Pancreas (tissue), 10 donors: Measurements from ENCODE around the gene CORO1C. TPM values are rescaled to one million over a fixed set of nuclear protein-coding genes. Genes with fewer than 3 reads are reported as not detected.

Source experiments
- ATAC-seq, 4 donors: fragments of 200-7000 bp; cut with Tn5 transposase; one replicate each; pipeline versions ENCODE4 v1.8.0 to v1.9.1; 2020; ENCODE audit warnings: mild to moderate bottlenecking in 4 of 4, moderate library complexity in 4 of 4
- DNase-seq, 6 donors: peaks; one replicate each; pipeline ENCODE4 v3.0.0-alpha.2; 2020
- FAIRE-seq: peaks from 2 replicates; lab custom pipeline; 2012; peaks lifted over from hg19 to GRCh38; lab: Jason Lieb, UNC
- H3K27ac ChIP-seq, 4 donors: fragments of 200-600 bp; sonication (generic); 1 replicate in 3 of 4; 2 replicates in 1 of 4; pipeline versions ENCODE4 v1.5.0 to v1.8.0; 2020
- H3K27me3 ChIP-seq, 4 donors: fragments of 200-600 bp; one replicate each; pipeline ENCODE4 v1.8.0; 2021
- H3K36me3 ChIP-seq, 3 donors: fragments of 200-600 bp; sonication (generic) in 1 of 3; one replicate each; pipeline versions ENCODE4 v1.5.0 to v1.8.0; 2020 to 2021
- H3K4me1 ChIP-seq, 3 donors: fragments of 200-600 bp; one replicate each; pipeline ENCODE4 v1.8.0; 2021
- H3K4me3 ChIP-seq, 4 donors: fragments of 200-600 bp; sonication (generic) in 2 of 4; one replicate each; pipeline versions ENCODE4 v1.5.0 to v1.8.0; 2020 to 2021
- H3K9me3 ChIP-seq, 4 donors: fragments of 200-600 bp; one replicate each; pipeline ENCODE4 v1.8.0; 2021
- CTCF ChIP-seq, 4 donors: fragments of 200-600 bp; sonication (generic) in 3 of 4; IDR thresholded peaks; one replicate each; pipeline versions ENCODE4 v1.5.0 to v1.8.0; 2021; ENCODE audit warnings: antibody characterized with exemption in 4 of 4
- WGBS, 2 donors: extraction: QIAGEN DNeasy Blood & Tissue Kit; methylation state at CpG; one replicate each; pipeline ENCODE4 v1.1.7; 2013; 5-methylcytosine and 5-hydroxymethylcytosine counted together
- intact Hi-C, 3 donors: fragments of 100-400 bp; cut with DNase I; formaldehyde crosslinking; loops; one replicate each; pipeline versions ENCODE4 v1.11.1 to v1.14.2; 2022
- polyA plus RNA-seq, 2 donors: library from polyadenylated mRNA; stranded (reverse); fragments of 200-250 nt; gene quantifications; one replicate each; pipeline ENCODE4 v1.2.3, GENCODE V29; 2013
- total RNA-seq, 6 donors: library from RNA; stranded (reverse); fragmentation: NEBNext Ultra II Directional in 4 of 6; extraction: Animal tissue kit (Norgen Biotek cat#: 25700) in 4 of 6; gene quantifications; one replicate each; pipeline versions ENCODE4 v1.2.1 to v1.2.4, GENCODE V29; 2021 to 2023
- donor health status: healthy with polysubstance abuse.
- donor health status: DM: no; HTN: no; CAD: no; lungs with moderate emphysema.
- donor health status: DM: no; HTN: no; CAD: no.
- donor health status: control.
- donor health status: control.
- donor health status: Bipolar disorder and iron deficiency.
- donor health status: DM: yes; HTN: yes; CAD: no.
- donor health status: DM: no; HTN: no; CAD: no.
- donor health status: DM: no; HTN: no; CAD: no.
- donor health status: DM: yes; HTN: yes; CAD: no.

The CORO1C gene
- total and polyA plus RNA-seq, 8 donors: 9.9 to 62.3 (median 15.4) TPM

GRCh38 chr12:108764540-108765288 is 33.4 kb upstream of the CORO1C start:
- Histone ChIP-seq H3K36me3 (no peaks in the 10 kb centered on the region), H3K27me3 (no peaks in the 10 kb centered on the region), H3K9me3 (no peaks in the 10 kb centered on the region), H3K4me1 (peaks cover 0 to 4% (median 0%) of the 10 kb centered on the region in 3 donors), H3K4me3 (no peak overlapping the region), H3K27ac (no peak overlapping the region)
- DNase-seq: no peak
- no peak for TF ChIP-seq CTCF (IDR thresholded peaks at IDR 0.05)
- 77 to 82% methylated on average over 7 of the region's 7 CpGs for WGBS, 2 donors
- ATAC-seq: no peak
- intact Hi-C loops: no loop called here
- FAIRE-seq: no peak

GRCh38 chr12:108761226-108761625 is 29.9 kb upstream of the CORO1C start:
- intact Hi-C loops: no loop called here
- FAIRE-seq (no peak), ATAC-seq (no peak)

GRCh38 chr12:108759924-108760323 is 28.6 kb upstream of the CORO1C start:
- Histone ChIP-seq H3K27ac (no peak overlapping the region), H3K36me3 (no peaks in the 10 kb centered on the region), H3K27me3 (no peaks in the 10 kb centered on the region), H3K4me3 (no peak overlapping the region), H3K4me1 (no peaks in the 10 kb centered on the region), H3K9me3 (no peaks in the 10 kb centered on the region)
- TF ChIP-seq CTCF (IDR thresholded peaks at IDR 0.05): no peak
- WGBS, 2 donors: 73 to 83% methylated on average over 11 of the region's 11 CpGs
- no peak for FAIRE-seq
- intact Hi-C loops: no loop called here
- no peak for DNase-seq
- ATAC-seq: no peak

More at GRCh38 chr12:108761226-108761625, 29.9 kb upstream of the CORO1C start:
- Histone ChIP-seq H3K9me3 (no peaks in the 10 kb centered on the region), H3K36me3 (no peaks in the 10 kb centered on the region), H3K27me3 (no peaks in the 10 kb centered on the region), H3K27ac (no peak overlapping the region), H3K4me1 (no peaks in the 10 kb centered on the region), H3K4me3 (no peak overlapping the region)
- TF ChIP-seq CTCF (IDR thresholded peaks at IDR 0.05): no peak
- WGBS, 2 donors: 87 to 94% methylated on average over 11 of the region's 11 CpGs
- DNase-seq: no peak

- WGBS, 2 donors: 91 to 96% methylated on average over 2 of the region's 2 CpGs
- no peak for DNase-seq
These were observed 26.5 kb upstream of the CORO1C start for GRCh38 chr12:108757856-108758255.

More at GRCh38 chr12:108757856-108758255, 26.5 kb upstream of the CORO1C start:
- no peak overlapping the region for H3K4me3 ChIP-seq
- H3K9me3 ChIP-seq: no peaks in the 10 kb centered on the region
- no peak for TF ChIP-seq CTCF (IDR thresholded peaks at IDR 0.05)
- H3K27me3 ChIP-seq: no peaks in the 10 kb centered on the region
- no peak overlapping the region for H3K27ac ChIP-seq
- FAIRE-seq (no peak), ATAC-seq (no peak)
- H3K36me3 ChIP-seq: no peaks in the 10 kb centered on the region
- intact Hi-C loops: no loop called here
- H3K4me1 ChIP-seq: no peaks in the 10 kb centered on the region
